IPS-15b (cell line): ENCODE results near the gene AK9.
"Not testable (repeated sequence)": the region's sequence is repeated elsewhere in the genome, so short reads cannot be mapped to it uniquely, and the experiment has no call there.

Experiments
- H3K27me3 ChIP-seq: one replicate; pipeline ENCODE4 v1.6.1; 2013; ENCODE audit warnings: low read length; ENCODE audit not compliant: control insufficient read depth, insufficient read depth
- H3K36me3 ChIP-seq: one replicate; pipeline ENCODE4 v1.6.1; 2013; ENCODE audit warnings: low read length; ENCODE audit not compliant: control insufficient read depth, insufficient read depth
- H3K4me1 ChIP-seq: one replicate; pipeline ENCODE4 v1.6.1; 2013; ENCODE audit warnings: mild to moderate bottlenecking, low read length; ENCODE audit not compliant: control insufficient read depth, insufficient read depth
- H3K4me3 ChIP-seq: one replicate; pipeline ENCODE4 v1.5.1; 2013; ENCODE audit warnings: low read depth, low read length
- H3K9ac ChIP-seq: one replicate; pipeline ENCODE4 v1.6.1; 2013; ENCODE audit warnings: low read depth, mild to moderate bottlenecking, low read length
- H3K9me3 ChIP-seq: one replicate; pipeline ENCODE4 v1.6.1; 2013; ENCODE audit warnings: mild to moderate bottlenecking, low read length; ENCODE audit not compliant: control insufficient read depth, insufficient read depth

Gene AK9

DNA sequence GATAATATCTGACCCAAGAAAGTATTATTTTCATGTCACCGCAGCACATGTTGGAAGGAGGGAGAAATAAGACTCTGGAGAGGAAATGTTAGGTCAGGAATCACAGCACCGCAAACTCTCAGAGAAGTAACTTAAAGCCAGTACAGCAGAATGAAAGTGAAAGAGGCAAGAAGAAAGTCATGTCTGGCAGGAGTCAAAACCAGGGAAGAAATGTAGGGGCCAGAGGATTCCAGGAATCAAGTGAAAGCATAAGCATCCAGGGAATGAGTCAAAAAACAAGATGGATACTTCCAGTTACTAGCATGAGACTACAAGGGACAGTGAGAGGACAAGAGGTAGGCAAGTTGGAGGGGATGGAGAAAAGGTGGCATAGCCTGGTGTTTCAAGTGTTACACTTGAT lies 80.4 kb downstream of the AK9 start:
- no peak overlapping the region for H3K4me3 ChIP-seq
- no peaks in the 10 kb centered on the region for H3K36me3 ChIP-seq
- H3K27me3 ChIP-seq = no peaks in the 10 kb centered on the region
- no peak overlapping the region for H3K9ac ChIP-seq
- no peaks in the 10 kb centered on the region for H3K9me3 ChIP-seq
- no peaks in the 10 kb centered on the region for H3K4me1 ChIP-seq

DNA sequence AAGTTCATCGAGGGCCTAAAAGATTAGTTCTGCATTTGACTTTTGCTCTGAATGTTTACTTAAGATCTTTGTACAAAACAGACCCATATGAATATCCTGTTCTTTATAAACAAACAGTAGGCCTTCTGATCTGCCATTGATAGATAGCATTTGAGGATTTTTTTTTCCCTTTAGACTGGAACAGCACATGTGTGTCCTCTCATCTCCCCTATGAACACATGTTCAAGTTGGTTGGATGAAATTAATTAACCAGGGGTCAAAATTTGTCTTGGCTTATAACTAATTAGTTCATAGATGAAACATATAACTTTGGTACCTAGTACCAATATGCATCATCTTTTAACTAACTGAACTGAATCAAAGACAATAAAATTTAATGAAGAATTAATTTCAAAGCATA lies 81.3 kb downstream of the AK9 start:
- Histone ChIP-seq H3K9me3 (no peaks in the 10 kb centered on the region), H3K9ac (no peak overlapping the region), H3K4me3 (no peak overlapping the region), H3K36me3 (no peaks in the 10 kb centered on the region), H3K27me3 (no peaks in the 10 kb centered on the region), H3K4me1 (no peaks in the 10 kb centered on the region)

DNA sequence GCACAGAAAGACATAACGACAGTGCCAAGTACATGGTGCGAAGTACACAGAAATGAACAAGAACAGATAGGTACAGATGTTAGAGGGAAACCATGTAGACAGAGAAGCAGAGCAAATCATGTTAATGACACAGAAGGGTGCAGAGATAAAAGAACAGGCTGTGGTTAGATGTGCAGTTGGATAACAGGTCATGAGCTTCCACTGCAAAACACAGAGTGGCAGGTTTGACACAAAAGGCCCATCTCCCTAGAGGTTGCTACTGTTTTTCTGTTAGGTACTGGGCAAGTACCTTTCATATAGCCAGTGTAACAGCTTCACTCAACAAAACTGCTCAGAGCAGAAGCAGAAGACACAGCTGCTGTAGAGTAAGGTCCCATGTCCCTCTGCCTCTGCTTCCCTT lies 84.6 kb downstream of the AK9 start:
- Histone ChIP-seq H3K27me3 (no peaks in the 10 kb centered on the region), H3K36me3 (no peaks in the 10 kb centered on the region), H3K9ac (no peak overlapping the region), H3K4me3 (no peak overlapping the region), H3K9me3 (no peaks in the 10 kb centered on the region), H3K4me1 (no peaks in the 10 kb centered on the region)

DNA sequence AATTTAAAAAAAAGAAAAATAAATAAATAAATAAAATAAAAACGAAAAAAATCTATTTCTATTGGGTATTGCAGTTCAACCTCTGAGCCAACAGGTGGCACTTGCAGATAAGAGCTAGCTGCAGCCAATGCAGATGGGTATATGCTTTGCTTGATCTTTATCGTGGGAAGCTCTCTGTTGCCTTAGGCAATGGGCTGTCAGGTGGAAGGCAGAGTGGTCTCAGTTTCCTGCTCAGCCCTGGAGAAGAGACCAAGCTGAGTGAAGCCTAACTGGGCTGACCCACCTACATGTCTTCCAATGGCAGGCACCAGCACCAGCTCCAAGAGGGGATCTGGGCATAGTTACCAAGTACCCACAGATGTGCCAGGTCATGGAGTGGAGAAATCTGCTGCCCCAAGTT lies 95.0 kb downstream of the AK9 start:
- no peaks in the 10 kb centered on the region for H3K36me3 ChIP-seq
- H3K4me1 ChIP-seq = no peaks in the 10 kb centered on the region
- H3K27me3 ChIP-seq = no peaks in the 10 kb centered on the region
- no peak overlapping the region for H3K4me3 ChIP-seq
- H3K9me3 ChIP-seq = no peaks in the 10 kb centered on the region
- no peak overlapping the region for H3K9ac ChIP-seq

DNA sequence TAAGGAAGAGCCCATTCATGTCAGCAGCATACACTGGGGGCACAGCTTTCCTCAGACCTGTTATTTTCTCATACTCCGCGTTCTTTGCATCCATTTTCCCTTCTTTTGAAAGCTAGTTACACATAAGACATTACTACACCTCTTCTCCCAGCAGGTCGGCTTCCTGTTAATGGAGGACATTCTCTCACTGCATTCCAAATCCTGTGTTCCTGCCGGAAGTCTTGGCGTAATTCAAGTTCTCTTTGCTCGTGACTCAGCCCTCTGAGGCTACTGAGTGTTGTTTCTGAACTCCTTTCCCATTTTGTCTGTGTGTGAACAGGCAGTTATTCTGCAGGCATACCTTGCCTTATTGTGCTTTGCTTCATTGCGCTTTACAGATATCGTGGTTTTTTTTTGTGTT lies 110.5 kb downstream of the AK9 start:
- Histone ChIP-seq H3K9ac (no peak overlapping the region), H3K27me3 (no peaks in the 10 kb centered on the region), H3K4me3 (no peak overlapping the region), H3K4me1 (no peaks in the 10 kb centered on the region), H3K9me3 (no peaks in the 10 kb centered on the region), H3K36me3 (no peaks in the 10 kb centered on the region)

DNA sequence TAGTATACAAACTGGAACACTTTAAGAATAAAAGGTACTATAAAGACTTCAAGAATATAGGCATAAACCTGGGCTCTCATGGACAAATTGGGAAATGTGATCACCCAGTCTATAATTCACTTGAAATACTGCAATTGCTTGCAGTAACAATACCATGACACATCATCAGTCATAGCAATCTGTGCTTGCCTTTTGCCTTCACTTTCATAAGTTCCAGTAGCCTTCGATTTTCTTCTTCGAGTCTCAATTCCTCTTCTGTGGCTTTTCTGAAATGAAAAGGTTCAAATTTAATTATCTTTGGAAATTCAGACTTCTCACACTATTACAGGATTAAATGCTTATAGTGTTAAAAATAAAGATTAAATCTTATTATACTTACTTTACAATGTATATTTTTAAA lies 111.6 kb downstream of the AK9 start:
- H3K9ac ChIP-seq = no peak overlapping the region
- no peaks in the 10 kb centered on the region for H3K4me1 ChIP-seq
- H3K27me3 ChIP-seq = no peaks in the 10 kb centered on the region
- no peaks in the 10 kb centered on the region for H3K36me3 ChIP-seq
- H3K9me3 ChIP-seq = no peaks in the 10 kb centered on the region
- no peak overlapping the region for H3K4me3 ChIP-seq

DNA sequence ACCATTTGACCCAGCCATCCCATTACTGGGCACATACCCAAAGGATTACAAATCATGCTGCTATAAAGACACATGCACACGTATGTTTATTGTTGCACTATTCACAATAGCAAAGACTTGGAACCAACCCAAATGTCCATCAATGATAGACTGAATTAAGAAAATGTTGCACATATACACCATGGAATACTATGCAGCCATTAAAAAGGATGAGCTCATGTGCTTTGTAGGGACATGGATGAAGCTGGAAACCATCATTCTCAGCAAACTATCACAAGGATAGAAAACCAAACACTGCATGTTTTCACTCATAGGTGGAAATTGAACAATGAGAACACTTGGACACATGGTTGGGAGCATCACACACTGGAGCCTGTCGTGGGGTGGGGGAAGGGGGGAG lies 121.1 kb downstream of the AK9 start:
- not testable (repeated sequence) for H3K9me3 ChIP-seq, H3K36me3 ChIP-seq, H3K9ac ChIP-seq, H3K4me1 ChIP-seq, H3K4me3 ChIP-seq, H3K27me3 ChIP-seq

DNA sequence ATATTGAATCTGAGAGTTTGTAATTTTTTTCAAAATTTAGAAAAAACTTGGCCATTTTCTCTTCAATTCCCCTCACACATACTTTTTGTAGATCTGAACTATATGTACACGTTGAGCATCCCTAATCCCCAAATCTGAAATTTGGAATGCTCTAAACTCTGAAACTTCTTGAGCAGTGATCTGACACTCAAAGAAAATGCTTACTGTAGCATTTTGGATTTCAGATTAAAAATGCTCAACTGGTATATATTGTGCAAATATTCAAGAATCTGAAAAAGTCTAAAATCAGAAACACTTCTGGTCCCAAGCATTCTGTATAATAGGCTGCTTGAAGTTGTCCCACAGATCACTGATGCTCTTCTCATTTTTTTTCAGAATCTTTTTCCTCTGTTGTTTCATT lies 129.2 kb downstream of the AK9 start:
- Histone ChIP-seq H3K9me3 (no peaks in the 10 kb centered on the region), H3K27me3 (no peaks in the 10 kb centered on the region), H3K4me1 (no peaks in the 10 kb centered on the region), H3K9ac (no peak overlapping the region), H3K4me3 (no peak overlapping the region), H3K36me3 (no peaks in the 10 kb centered on the region)

DNA sequence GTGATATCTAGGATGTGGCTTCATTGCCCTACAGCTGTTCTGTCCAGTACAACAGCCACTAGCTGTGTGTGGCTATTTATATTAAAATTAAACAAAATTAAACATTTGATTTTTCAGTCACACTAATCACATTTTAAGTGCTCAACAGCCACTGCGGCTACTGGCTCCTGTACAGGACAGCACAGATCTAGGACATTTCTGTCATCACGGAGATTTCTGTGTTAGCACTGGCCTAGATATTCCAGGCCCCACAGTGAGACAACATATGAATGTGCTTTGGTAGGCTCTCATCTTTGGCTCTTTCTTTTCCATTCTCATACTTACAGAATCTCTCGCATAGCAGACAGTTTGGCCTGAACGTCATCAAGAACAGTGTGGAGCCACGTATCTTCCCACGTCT lies 159.6 kb downstream of the AK9 start:
- H3K36me3 ChIP-seq = no peaks in the 10 kb centered on the region
- no peak overlapping the region for H3K4me3 ChIP-seq
- no peaks in the 10 kb centered on the region for H3K9me3 ChIP-seq
- peaks cover 8% of the 10 kb centered on the region for H3K4me1 ChIP-seq
- no peak overlapping the region for H3K9ac ChIP-seq
- no peaks in the 10 kb centered on the region for H3K27me3 ChIP-seq

DNA sequence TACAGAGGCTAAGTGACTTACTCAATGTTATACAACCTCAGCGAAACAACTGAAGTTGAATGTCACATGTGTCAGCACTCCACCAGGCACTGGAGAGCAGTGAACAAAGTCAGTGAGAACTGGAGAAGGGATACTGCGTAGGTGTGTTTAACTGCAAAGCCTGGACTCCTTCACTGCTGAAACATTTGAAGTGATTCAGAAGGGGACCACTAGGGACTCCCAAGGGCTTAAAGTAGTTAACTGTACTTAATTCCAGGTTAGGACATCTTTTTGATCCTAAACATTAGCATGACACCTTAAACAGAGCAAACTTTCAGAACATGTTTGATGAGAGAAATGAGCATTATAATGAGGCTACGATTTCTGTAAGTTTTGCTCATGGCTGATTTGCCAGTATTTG lies 163.0 kb downstream of the AK9 start:
- H3K9ac ChIP-seq = no peak overlapping the region
- H3K9me3 ChIP-seq = no peaks in the 10 kb centered on the region
- no peak overlapping the region for H3K4me3 ChIP-seq
- H3K4me1 ChIP-seq = peaks cover 8% of the 10 kb centered on the region
- no peaks in the 10 kb centered on the region for H3K36me3 ChIP-seq
- no peaks in the 10 kb centered on the region for H3K27me3 ChIP-seq

DNA sequence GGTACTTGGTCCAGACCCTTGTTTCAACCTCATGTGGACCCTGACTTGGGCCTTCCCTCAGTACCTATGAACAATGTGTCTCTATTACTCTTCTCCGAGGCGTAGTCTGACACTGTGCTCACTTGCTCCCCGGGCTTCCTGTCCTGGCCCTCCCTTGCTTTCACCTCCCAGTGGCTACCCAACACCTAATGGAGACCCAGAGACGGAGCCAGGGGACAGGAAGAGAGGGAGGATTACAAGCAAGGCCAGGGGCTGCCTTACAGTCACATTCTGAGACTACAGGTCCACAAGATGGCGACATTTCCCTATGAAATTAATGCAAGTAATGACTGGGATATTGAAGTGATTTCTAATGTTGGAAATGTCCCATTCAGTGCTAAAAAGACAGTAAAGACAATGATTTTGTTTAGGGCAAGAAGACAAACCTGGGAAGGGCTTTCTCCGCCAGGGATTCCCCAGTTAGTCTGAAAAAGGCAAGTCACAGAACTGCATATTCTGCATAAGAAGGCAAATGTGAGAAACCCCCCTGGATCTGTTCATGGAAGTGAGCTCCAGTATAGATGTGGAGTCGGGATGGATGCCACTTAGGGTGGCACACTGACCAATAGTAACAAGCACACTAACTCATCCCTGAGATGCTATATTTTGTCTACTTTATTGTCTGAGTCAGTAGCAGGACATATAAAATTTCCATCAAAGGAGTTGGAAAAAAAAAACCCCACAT lies 163.9 kb downstream of the AK9 start:
- Histone ChIP-seq H3K9me3 (no peaks in the 10 kb centered on the region), H3K36me3 (no peaks in the 10 kb centered on the region), H3K27me3 (no peaks in the 10 kb centered on the region), H3K4me3 (no peak overlapping the region), H3K4me1 (peaks cover 8% of the 10 kb centered on the region), H3K9ac (no peak overlapping the region)

DNA sequence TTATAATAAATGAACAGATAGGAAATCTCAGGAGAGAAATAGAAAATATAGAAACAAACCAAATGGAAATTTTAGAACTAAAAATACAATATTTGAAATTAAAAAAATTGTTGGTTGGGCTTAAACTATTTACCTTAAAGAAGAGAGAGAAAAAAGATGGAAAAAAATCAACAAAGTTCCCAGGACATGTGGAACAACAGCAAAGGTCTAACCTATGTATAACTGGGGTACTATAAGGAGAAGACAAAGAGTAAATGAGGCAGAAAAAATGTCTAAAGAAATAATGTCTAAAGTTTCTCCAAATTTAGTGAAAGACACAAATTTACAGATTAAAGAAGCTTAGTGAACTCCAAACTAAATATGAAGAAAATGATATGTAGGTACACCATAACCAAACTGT lies 166.9 kb downstream of the AK9 start:
- Histone ChIP-seq H3K36me3 (no peaks in the 10 kb centered on the region), H3K4me3 (no peak overlapping the region), H3K4me1 (peaks cover 8% of the 10 kb centered on the region), H3K9ac (no peak overlapping the region), H3K9me3 (no peaks in the 10 kb centered on the region), H3K27me3 (no peaks in the 10 kb centered on the region)
